Uterus (tissue), 4 donors: Measurements from ENCODE around the gene PARD3. TPM values are rescaled to one million over a fixed set of nuclear protein-coding genes. Genes with fewer than 3 reads are reported as not detected.
A peak's percentile ranks its signal among the peaks of the same experiment; 100 is the strongest.

Source experiments
- DNase-seq, 2 donors: peaks; one replicate each; pipeline ENCODE4 v3.0.0-alpha.2; 2019 to 2020
- H3K27ac ChIP-seq, 2 donors: fragments of 200-600 bp; sonication (generic); 1 replicate in 1 of 2; 2 replicates in 1 of 2; pipeline ENCODE4 v1.5.1; 2016 to 2018
- H3K27me3 ChIP-seq, 2 donors: fragments of 200-600 bp; sonication (generic); one replicate each; pipeline ENCODE4 v1.5.1; 2018 to 2019; ENCODE audit warnings: control low read depth in 1 of 2
- H3K36me3 ChIP-seq, 2 donors: fragments of 200-600 bp; sonication (generic); one replicate each; pipeline ENCODE4 v1.5.1; 2019; ENCODE audit warnings: control low read depth in 1 of 2
- H3K4me1 ChIP-seq, 2 donors: fragments of 200-600 bp; sonication (generic); one replicate each; pipeline ENCODE4 v1.5.1; 2018 to 2019; ENCODE audit warnings: control low read depth in 1 of 2
- H3K4me3 ChIP-seq, 2 donors: fragments of 200-600 bp; sonication (generic); 1 replicate in 1 of 2; 2 replicates in 1 of 2; pipeline ENCODE4 v1.5.1; 2018 to 2019; ENCODE audit warnings: mild to moderate bottlenecking in 1 of 2
- H3K9me3 ChIP-seq, 2 donors: fragments of 200-600 bp; sonication (generic); one replicate each; pipeline ENCODE4 v1.5.1; 2019; ENCODE audit warnings: control low read depth in 1 of 2
- POLR2A ChIP-seq, 2 donors: fragments of 450-650 bp; IDR thresholded peaks; one replicate each; pipeline ENCODE4 v1.6.1; 2016; ENCODE audit warnings: antibody characterized with exemption in 2 of 2, mild to moderate bottlenecking in 1 of 2, moderate library complexity in 1 of 2
- intact Hi-C: fragments of 100-400 bp; cut with DNase I; formaldehyde crosslinking; loops from one replicate; pipeline ENCODE4 v1.15.1; 2023; ENCODE audit warnings: low total_unique reads
- total RNA-seq, 4 donors: library from RNA; depleted of rRNA in 3 of 4; stranded (reverse); fragments of >200 nt in 3 of 4; gene quantifications; one replicate each; pipeline versions ENCODE4 v1.1.0 to v1.2.4, GENCODE V29; 2014 to 2023
- TF ChIP-seq, protein P1 (sequence below), 4 experiments: fragments of 200-600 bp in 2 of 4; fragments of 450-650 bp in 2 of 4; sonication (generic) in 2 of 4; IDR thresholded peaks; one replicate each; pipeline ENCODE4 v1.5.1; 2016 to 2019; ENCODE audit warnings: antibody characterized with exemption in 4 of 4, mild to moderate bottlenecking in 2 of 4, moderate library complexity in 1 of 4
- donor health status: DM: yes; HTN: yes; CAD: no.

The PARD3 gene
- total RNA-seq, 4 donors from 2014 or later, result 42.1 to 96.1 (median 51.5) TPM

GRCh38 chr10:34808801-34809745 lies 6.0 kb downstream of the PARD3 start:
- Histone ChIP-seq H3K4me1 (peaks cover 4 to 13% of the 10 kb centered on the region in 2 donors), H3K36me3 (no peaks in the 10 kb centered on the region), H3K27me3 (no peaks in the 10 kb centered on the region), H3K27ac (peak overlapping the region; percentile 19 to 69), H3K4me3 (peak overlapping the region in 1 of 2 donors; percentile 3), H3K9me3 (no peaks in the 10 kb centered on the region)
- DNase-seq, result peak in 1 of 2 donors; percentile 32
- TF ChIP-seq, protein P1, sequence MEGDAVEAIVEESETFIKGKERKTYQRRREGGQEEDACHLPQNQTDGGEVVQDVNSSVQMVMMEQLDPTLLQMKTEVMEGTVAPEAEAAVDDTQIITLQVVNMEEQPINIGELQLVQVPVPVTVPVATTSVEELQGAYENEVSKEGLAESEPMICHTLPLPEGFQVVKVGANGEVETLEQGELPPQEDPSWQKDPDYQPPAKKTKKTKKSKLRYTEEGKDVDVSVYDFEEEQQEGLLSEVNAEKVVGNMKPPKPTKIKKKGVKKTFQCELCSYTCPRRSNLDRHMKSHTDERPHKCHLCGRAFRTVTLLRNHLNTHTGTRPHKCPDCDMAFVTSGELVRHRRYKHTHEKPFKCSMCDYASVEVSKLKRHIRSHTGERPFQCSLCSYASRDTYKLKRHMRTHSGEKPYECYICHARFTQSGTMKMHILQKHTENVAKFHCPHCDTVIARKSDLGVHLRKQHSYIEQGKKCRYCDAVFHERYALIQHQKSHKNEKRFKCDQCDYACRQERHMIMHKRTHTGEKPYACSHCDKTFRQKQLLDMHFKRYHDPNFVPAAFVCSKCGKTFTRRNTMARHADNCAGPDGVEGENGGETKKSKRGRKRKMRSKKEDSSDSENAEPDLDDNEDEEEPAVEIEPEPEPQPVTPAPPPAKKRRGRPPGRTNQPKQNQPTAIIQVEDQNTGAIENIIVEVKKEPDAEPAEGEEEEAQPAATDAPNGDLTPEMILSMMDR (IDR thresholded peaks at IDR 0.05), result no peak
- no peak for TF ChIP-seq POLR2A (IDR thresholded peaks at IDR 0.05)
- intact Hi-C loops, result no loop called here

DNA sequence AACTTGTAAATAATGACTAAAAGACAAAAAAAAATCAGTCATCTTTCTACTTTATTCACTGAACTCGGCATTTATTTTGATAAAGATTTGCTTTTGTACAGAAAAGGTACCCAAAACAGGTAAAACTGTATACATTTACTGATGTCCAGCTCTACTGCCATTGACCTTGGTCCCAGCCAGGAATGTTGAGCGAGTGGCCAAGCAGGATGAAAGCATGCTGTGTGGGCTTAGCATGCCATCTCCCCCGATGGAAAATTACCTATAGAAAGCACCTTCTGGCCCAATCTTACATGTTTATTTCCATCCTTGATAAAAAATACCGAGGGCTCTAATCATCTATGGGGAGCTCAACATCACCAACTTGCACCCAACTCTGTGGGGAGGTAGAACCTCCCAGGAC lies 6.8 kb downstream of the PARD3 start:
- no peak for DNase-seq
- H3K27ac ChIP-seq, result peak overlapping the region in 1 of 2 donors; percentile 69
- TF ChIP-seq POLR2A (IDR thresholded peaks at IDR 0.05), result no peak
- TF ChIP-seq, protein P1 (IDR thresholded peaks at IDR 0.05), result no peak
- intact Hi-C loops, result no loop called here
- H3K36me3 ChIP-seq, result no peaks in the 10 kb centered on the region
- no peaks in the 10 kb centered on the region for H3K27me3 ChIP-seq
- H3K9me3 ChIP-seq, result no peaks in the 10 kb centered on the region
- no peak overlapping the region for H3K4me3 ChIP-seq
- H3K4me1 ChIP-seq, result peaks cover 4 to 13% of the 10 kb centered on the region in 2 donors

DNA sequence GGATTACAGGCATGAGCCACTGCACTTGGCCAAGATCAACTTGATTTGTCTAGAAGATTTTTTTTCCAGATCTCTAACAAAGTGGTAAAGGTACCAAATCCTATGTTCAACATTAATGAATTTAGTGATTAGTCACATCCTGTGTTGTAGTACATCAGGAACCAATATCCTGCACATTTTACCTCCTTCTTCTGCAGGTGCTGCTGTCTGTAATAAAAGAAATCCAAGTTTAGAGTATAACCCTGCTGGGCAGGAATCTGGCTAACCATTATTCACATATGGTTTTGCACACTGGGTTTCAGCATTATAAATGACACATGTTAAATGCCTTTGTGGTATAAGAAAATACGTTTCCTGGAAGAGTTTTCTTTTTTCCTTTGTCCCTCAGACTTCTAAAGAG lies 10.8 kb downstream of the PARD3 start:
- Histone ChIP-seq H3K27ac (no peak overlapping the region), H3K9me3 (no peaks in the 10 kb centered on the region), H3K27me3 (no peaks in the 10 kb centered on the region), H3K4me1 (peaks cover 0 to 4% of the 10 kb centered on the region in 2 donors), H3K4me3 (no peak overlapping the region), H3K36me3 (no peaks in the 10 kb centered on the region)
- intact Hi-C loops, result no loop called here
- TF ChIP-seq, protein P1 (IDR thresholded peaks at IDR 0.05), result no peak
- no peak for TF ChIP-seq POLR2A (IDR thresholded peaks at IDR 0.05)
- DNase-seq, result no peak

DNA sequence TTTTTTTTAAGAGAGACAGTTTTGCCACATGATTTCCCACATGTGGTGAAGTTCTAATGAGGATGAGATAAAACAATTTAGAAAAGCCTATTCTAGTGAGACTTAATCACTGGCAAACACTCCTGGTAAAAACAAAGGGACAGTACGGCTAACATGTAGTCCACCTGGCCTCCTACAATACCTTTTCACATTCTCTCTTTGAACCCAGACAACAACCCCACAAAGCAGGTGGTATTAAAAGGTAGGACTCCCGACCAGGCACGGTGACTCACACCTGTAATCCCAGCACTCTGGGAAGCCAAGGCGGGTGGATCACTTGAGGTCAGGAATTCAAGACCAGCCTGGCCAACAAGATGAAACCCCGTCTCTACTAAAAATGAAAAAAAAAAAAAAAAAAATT lies 12.4 kb downstream of the PARD3 start:
- H3K9me3 ChIP-seq, result no peaks in the 10 kb centered on the region
- intact Hi-C loops, result no loop called here
- H3K36me3 ChIP-seq, result no peaks in the 10 kb centered on the region
- no peaks in the 10 kb centered on the region for H3K27me3 ChIP-seq
- no peak overlapping the region for H3K27ac ChIP-seq
- DNase-seq, result no peak
- TF ChIP-seq POLR2A (IDR thresholded peaks at IDR 0.05), result no peak
- TF ChIP-seq, protein P1 (IDR thresholded peaks at IDR 0.05), result no peak
- peaks cover 0 to 4% of the 10 kb centered on the region in 2 donors for H3K4me1 ChIP-seq
- no peak overlapping the region for H3K4me3 ChIP-seq

GRCh38 chr10:34801097-34801733 lies 13.9 kb downstream of the PARD3 start:
- DNase-seq, result peak; percentile 40 to 43
- Histone ChIP-seq H3K27me3 (no peaks in the 10 kb centered on the region), H3K4me1 (peaks cover 0 to 4% of the 10 kb centered on the region in 2 donors), H3K4me3 (peak overlapping the region in 1 of 2 donors; percentile 21), H3K27ac (peak overlapping the region; percentile 78 to 90), H3K9me3 (no peaks in the 10 kb centered on the region), H3K36me3 (no peaks in the 10 kb centered on the region)
- TF ChIP-seq, protein P1 (IDR thresholded peaks at IDR 0.05), result no peak
- no peak for TF ChIP-seq POLR2A (IDR thresholded peaks at IDR 0.05)
- intact Hi-C loops, result no loop called here
